Stimulated activated naive CD8-positive, alpha-beta T cell treated with anti-CD3 and anti-CD28 coated beads, Interleukin-15, Interleukin-2, amounts not matched to agents 100 U/mL and 50 U/mL, for 24 hours (primary cell): ENCODE results near the gene BCL7A.
"Not testable (repeated sequence)": the region's sequence is repeated elsewhere in the genome, so short reads cannot be mapped to it uniquely, and the experiment has no call there.

Source experiments
- ATAC-seq: fragments of 150-1000 bp; cut with Tn5 transposase; one replicate; pipeline ENCODE4 v1.10.0; 2021
- DNase-seq: peaks from one replicate; pipeline ENCODE4 v3.0.0; 2021

BCL7A gene

DNA sequence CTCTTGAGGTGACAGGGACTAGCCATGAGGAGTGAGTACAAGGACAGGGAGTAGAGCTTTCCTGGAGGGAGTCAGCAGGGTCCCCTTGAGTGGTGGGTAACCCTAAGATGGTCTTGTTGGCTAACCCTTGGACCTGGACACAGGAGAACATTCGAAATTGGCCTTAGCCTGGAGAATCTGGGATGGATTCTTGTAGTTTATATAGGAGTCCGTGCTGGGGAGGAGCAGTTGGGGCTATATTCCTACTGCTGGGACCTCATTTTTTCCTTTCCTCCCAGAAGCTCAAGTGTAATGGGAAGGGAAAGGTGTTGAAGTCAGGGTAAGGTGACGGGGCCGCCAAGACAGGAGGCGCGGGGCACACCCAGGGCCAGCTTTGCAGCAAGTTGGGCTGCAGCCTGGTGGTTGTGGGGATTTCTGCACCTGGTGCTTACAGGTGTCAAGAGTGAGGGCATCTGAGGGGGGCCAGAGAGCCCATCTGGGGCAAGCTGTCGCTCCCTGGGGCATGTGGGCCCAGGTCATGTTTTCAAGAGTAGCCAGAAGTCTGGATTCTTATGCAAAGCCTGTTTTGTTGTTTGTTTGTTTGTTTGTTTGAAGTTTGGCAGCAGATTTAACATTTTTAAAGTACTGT lies 5.1 kb downstream of the BCL7A start:
- ATAC-seq (no peak), DNase-seq (no peak)

DNA sequence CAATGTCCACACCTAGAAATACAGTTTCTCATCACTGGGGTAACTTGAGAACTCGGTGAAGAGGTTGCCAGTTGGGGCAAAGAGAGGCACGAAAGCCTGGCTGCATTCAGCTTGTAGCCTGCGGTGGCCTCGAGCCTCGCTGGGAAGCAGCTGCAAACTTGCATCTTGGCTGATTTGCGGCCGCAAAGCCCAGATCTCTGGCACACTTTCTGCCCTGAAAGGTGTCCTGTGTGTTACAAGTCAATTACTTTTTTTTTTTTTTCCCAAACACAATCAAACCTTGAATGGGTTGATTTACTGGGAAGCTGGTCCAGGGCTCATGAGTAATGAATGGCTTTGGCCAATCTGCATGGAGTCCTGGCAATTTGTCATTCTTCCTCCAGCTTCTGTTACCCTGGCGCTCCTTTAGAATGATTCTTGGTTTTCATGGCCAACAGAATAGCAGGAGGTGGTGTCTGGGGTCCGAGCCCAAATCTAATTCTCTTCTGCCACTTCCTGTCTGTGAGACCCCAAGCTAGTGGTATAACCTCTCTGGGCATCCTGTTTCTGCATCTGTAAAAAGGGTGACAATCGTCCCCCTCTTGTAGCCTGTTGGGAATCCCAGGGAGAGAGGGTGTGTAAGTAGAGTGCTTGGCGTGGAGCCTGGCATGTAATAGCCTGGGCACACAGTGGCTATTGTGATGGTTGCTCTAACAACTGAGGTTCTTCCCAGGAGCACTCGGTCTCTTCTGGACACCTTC lies 6.7 kb downstream of the BCL7A start:
- ATAC-seq, result no peak
- no peak for DNase-seq

DNA sequence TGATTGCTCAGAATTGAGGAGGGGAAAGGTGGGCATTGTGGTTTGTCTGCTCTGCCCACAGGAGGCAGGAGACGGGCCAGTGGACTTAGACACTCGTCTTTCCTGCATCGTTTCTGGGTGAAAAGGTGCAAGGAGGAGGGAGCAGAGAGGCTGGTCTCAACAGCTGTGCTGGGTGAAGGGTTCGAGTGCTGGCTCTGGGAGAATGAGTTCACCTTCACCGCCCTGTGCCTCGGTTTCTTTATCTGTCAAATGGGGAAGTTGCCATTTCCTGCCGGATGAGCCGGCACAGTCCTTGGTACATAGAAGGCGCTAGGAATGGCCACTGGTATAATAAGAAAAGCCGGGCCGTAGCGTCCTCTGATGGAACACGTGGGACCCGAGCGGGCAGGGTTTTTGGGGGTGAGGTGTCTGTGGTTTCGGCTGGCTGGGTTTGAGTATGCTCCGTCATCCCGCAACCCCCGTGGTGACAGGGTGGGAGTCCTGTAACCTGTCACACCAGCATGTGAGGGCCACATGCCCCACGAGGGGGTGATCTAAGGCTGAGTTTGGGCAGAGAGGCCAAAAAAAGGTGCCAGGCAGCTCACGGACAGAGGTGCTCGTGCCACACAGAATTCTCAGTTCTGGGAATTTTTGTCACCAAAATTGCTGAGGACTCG lies 7.3 kb downstream of the BCL7A start:
- ATAC-seq (peak; percentile 77), DNase-seq (peak; percentile 61)

DNA sequence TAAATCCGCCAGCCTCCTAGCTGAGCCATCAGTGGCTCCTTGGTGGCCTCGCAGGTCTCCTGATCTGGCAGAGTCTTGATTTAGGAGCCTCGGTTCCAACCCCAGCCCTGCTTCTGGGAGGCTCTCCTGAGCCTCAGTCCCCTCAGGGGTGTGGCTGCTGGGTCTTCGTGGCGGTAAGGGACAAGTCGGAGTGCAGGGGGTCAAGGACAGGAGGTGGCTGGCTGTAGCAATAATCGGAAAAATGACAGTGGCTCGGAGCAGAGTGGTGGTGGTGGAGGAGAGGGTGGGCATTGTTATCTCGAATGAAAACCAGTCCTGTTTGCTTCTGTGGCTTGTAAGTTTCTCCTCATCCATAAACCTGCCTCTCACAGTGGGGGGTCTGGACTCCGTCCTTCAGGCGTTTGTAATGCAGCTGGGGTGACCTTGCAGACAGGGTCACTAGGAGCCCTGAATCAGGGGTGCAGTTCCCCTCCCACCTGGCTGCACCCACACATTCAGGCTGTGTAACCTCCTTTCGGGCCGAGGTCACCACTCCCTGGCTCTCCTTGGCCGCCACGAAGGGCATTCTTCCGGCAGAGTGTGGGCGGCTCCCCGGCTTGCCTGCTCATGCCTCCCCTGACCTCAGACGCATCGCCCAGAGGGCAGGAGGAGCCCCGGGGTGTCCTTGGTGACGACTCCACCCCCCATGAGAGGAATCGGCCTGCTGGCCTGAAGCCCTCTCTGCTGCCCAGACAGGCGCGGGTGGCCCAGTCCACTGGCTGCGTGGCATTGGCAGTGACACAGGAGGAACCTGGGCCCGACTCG lies 8.1 kb downstream of the BCL7A start:
- ATAC-seq (no peak), DNase-seq (no peak)

DNA sequence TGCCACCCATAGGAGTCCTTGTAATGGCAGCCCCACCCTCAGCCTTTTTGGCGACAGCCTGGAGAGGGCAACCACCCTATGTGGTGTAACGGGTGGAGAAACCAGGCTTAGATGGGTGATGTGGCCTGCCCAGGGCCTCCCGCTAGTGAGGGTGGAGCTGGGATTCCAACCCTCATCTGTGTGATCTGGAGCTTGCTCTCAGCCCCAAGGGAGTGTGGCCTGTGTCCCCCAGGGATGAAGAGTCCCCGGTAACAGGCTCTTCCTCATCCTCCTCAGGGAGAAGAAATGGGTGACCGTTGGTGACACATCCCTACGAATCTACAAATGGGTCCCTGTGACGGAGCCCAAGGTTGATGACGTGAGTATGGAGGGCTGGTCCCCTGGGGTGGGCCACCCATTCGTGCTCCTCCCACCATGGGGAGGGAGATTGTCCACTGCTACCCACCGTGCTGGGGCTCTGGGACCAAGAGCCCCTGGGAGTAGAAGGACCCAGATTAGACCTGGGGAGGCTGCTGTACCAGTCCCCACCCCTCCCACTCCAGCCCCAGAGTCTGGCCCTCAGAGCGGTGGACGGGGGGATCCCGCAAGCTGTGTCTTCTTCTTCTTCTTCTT lies 8.8 kb downstream of the BCL7A start:
- ATAC-seq, result no peak
- no peak for DNase-seq

- ATAC-seq (peak; percentile 55), DNase-seq (peak; percentile 79)
Observed at GRCh38 chr12:122031342-122032216, 9.9 kb downstream of the BCL7A start.

GRCh38 chr12:122032580-122032979 lies 10.9 kb downstream of the BCL7A start:
- DNase-seq, result no peak
- ATAC-seq, result no peak

DNA sequence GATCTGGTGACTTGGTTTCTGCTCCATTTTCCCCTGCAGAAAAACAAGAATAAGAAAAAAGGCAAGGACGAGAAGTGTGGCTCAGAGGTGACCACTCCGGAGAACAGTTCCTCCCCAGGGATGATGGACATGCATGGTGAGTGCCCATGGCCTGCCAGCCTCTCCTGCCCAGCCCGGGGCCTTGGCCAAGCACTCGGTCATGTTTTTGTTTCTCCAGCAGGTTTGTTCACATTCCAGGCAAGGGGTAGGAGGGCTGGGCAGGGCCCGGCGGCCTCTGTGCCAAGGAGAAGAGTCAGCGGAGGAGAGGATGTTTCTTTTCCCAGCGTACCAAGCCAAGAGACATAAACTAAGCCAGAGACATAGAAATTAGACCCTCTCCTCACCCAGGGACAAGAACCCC lies 13.6 kb downstream of the BCL7A start:
- no peak for DNase-seq
- ATAC-seq, result no peak

DNA sequence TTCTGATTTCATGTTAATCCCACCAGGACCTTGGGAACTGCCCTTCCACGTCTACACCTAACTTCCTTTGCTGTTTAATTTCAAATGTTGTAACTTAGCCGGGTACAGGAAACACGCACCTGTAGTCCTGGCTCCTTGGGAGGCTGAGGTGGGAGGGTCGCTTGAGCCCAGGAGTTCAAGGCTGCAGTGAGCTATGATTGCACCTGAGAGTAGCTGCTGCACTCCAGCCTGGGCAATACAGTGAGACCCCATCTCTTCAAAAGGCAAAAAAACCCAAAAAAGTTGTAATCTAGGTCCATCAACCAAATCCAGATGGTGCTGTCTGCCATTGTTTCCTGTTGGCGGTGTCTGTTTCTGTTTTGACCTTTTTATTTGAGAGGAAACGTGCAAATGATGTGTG lies 14.5 kb downstream of the BCL7A start:
- DNase-seq (no peak), ATAC-seq (no peak)

GRCh38 chr12:122040579-122041386 lies 19.1 kb downstream of the BCL7A start:
- no peak for ATAC-seq
- no peak for DNase-seq

DNA sequence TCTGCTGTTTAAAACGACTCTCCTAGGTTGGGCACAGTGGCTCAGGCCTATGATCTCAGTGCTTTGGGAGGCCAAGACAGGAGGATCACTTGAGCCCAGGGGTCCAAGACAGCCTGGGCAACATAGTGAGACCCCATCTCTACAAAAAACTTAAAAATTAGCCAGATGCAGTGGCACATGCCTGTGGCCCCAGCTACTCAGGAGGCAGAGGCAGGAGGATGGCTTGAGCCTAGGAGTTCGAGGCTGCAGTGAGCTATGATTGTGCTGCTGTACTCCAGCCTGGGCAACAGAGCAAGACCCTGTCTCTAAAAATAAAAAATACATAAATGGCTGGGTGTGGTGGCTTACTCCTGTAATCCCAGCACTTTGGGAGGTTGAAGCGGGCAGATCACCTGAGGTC lies 19.8 kb downstream of the BCL7A start:
- ATAC-seq, DNase-seq: not testable (repeated sequence)

- DNase-seq (no peak), ATAC-seq (no peak)
Observed at GRCh38 chr12:122042910-122043309, 21.2 kb downstream of the BCL7A start.

- DNase-seq (no peak), ATAC-seq (no peak)
Observed at GRCh38 chr12:122043476-122043875, 21.8 kb downstream of the BCL7A start.

- ATAC-seq, result no peak
- DNase-seq, result no peak
Observed at GRCh38 chr12:122045262-122045661, 23.6 kb downstream of the BCL7A start.

DNA sequence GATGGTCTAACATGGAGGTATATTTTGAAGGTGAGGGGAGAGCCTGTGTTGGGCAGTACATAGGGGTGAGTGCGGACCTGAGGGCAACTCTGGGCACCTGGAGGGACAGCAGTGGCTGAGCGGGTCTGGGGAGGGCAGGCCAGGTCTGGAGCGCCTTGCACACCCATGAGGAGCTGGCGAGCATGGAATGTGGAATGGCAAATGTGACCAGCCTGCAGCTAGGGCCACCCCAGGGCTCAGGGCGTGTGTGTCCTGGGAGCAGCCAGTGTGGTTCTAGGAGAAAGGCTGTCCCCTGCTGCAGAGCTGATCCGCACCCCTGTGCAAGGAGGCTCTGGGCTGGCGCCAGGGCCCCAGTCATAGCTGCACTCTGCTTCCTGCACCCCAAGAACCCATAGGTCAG lies 24.5 kb downstream of the BCL7A start:
- DNase-seq, result no peak
- no peak for ATAC-seq

- DNase-seq (no peak), ATAC-seq (no peak)
Observed at GRCh38 chr12:122048151-122048550, 26.5 kb downstream of the BCL7A start.

DNA sequence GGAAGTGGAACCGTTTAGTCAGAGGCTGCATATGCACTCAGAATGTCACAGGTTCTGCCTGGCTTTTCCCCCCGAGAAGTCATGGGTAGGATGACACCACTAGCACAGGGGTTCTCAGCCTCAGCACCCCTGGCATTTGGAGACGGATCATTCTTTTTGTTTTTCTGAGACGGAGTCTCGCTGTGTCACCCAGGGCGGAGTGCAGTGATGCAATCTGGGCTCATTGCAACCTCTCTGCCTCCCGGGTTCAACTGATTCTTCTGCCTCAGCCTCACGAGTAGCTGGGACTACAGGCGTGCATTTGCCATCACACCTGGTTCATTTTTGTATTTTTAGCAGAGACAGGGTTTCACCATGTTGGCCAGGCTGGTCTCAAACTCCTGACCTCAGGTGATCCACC lies 28.1 kb downstream of the BCL7A start:
- ATAC-seq, result no peak

GRCh38 chr12:122050706-122051105 lies 29.0 kb downstream of the BCL7A start:
- DNase-seq (no peak), ATAC-seq (no peak)

More for the DNA sequence above, 28.1 kb downstream of the BCL7A start:
- DNase-seq, result no peak

GRCh38 chr12:122051231-122051876 lies 29.7 kb downstream of the BCL7A start:
- DNase-seq (no peak), ATAC-seq (no peak)

- DNase-seq (no peak), ATAC-seq (no peak)
Observed at GRCh38 chr12:122052285-122052684, 30.6 kb downstream of the BCL7A start.
